Keratinocyte (primary cell): ENCODE data around the gene FOSB. TPM values are rescaled to one million over a fixed set of nuclear protein-coding genes. Genes with fewer than 3 reads are reported as not detected.

ENCODE experiments used
- DNase-seq: peaks from one replicate; pipeline ENCODE4 v3.0.0-alpha.2; 2011; ENCODE audit warnings: low read depth, missing footprints, low spot score
- FAIRE-seq: peaks from 2 replicates; lab custom pipeline; 2011; peaks lifted over from hg19 to GRCh38; lab: Jason Lieb, UNC
- H2AFZ ChIP-seq: 2 replicates; pipeline ENCODE4 v1.6.0; 2012; ENCODE audit warnings: low read length, control low read depth, inconsistent platforms; ENCODE audit not compliant: control insufficient read depth
- H3K27ac ChIP-seq: 2 replicates; pipeline ENCODE4 v1.5.1; 2011; ENCODE audit warnings: low read length; ENCODE audit not compliant: control insufficient read depth, insufficient read depth
- H3K27me3 ChIP-seq: 3 replicates; pipeline ENCODE4 v1.6.0; 2011; ENCODE audit warnings: low read length; ENCODE audit not compliant: control insufficient read depth, insufficient read depth; ENCODE audit errors: extremely low read depth
- H3K36me3 ChIP-seq, 2 experiments: 2 replicates in 1 of 2; 3 replicates in 1 of 2; pipeline ENCODE4 v1.5.1; 2011; ENCODE audit warnings: low read length in 2 of 2, mild to moderate bottlenecking in 1 of 2; ENCODE audit not compliant: control insufficient read depth in 2 of 2, insufficient read depth in 2 of 2; ENCODE audit errors: extremely low read depth in 1 of 2
- H3K4me1 ChIP-seq: 3 replicates; pipeline ENCODE4 v1.5.1; 2011; ENCODE audit warnings: low read length; ENCODE audit not compliant: control insufficient read depth, insufficient read depth; ENCODE audit errors: extremely low read depth
- H3K4me2 ChIP-seq: 3 replicates; pipeline ENCODE4 v1.6.0; 2011; ENCODE audit warnings: low read depth, low read length; ENCODE audit not compliant: control insufficient read depth, insufficient read depth; ENCODE audit errors: extremely low read depth
- H3K4me3 ChIP-seq, 3 experiments: fragments of 200-600 bp in 1 of 3; sonication (generic) in 1 of 3; 2 replicates in 2 of 3; 3 replicates in 1 of 3; pipeline ENCODE4 v1.5.1; 2011 to 2016; ENCODE audit warnings: low read length in 3 of 3, mild to moderate bottlenecking in 3 of 3, control low read depth in 2 of 3, inconsistent platforms in 1 of 3, low read depth in 1 of 3, mixed read lengths in 1 of 3, mixed run types in 1 of 3, moderate library complexity in 1 of 3; ENCODE audit not compliant: control insufficient read depth in 2 of 3, insufficient read depth in 2 of 3; ENCODE audit errors: extremely low read depth in 1 of 3
- H3K79me2 ChIP-seq: 2 replicates; pipeline ENCODE4 v1.6.0; 2012; ENCODE audit warnings: low read length; ENCODE audit not compliant: control insufficient read depth, insufficient read depth
- H3K9ac ChIP-seq: 3 replicates; pipeline ENCODE4 v1.6.0; 2011; ENCODE audit warnings: low read length; ENCODE audit not compliant: control insufficient read depth, insufficient read depth; ENCODE audit errors: extremely low read depth
- H3K9me1 ChIP-seq: 3 replicates; pipeline ENCODE4 v1.6.0; 2011; ENCODE audit warnings: low read length; ENCODE audit not compliant: control insufficient read depth, insufficient read depth; ENCODE audit errors: extremely low read depth
- H3K9me3 ChIP-seq: 2 replicates; pipeline ENCODE4 v1.5.1; 2012; ENCODE audit warnings: low read depth, low read length; ENCODE audit not compliant: control insufficient read depth
- H4K20me1 ChIP-seq: 3 replicates; pipeline ENCODE4 v1.6.0; 2011; ENCODE audit warnings: low read length; ENCODE audit not compliant: control insufficient read depth, insufficient read depth; ENCODE audit errors: extremely low read depth
- CTCF ChIP-seq, 3 experiments: IDR thresholded peaks in 1 of 3; conservative IDR thresholded peaks in 1 of 3; optimal IDR thresholded peaks in 1 of 3; 2 replicates in 2 of 3; 3 replicates in 1 of 3; pipeline versions ENCODE3 to v1.5.1; 2011; ENCODE audit warnings: low read length in 3 of 3, mild to moderate bottlenecking in 3 of 3, moderate library complexity in 2 of 3, control low read depth in 1 of 3, inconsistent platforms in 1 of 3; ENCODE audit not compliant: insufficient read depth in 2 of 3; ENCODE audit errors: extremely low read depth in 1 of 3
- EZH2 ChIP-seq: IDR thresholded peaks from one replicate; pipeline ENCODE4 v1.6.1; 2012; ENCODE audit warnings: inconsistent platforms, mild to moderate bottlenecking, low read length, moderate library complexity
- dilution Hi-C: fragments of 300-500 bp; cut with MboI; formaldehyde crosslinking; loops from one replicate; pipeline ENCODE4 v1.7.0; 2020; ENCODE audit warnings: low sequenced_read_pairs; ENCODE audit not compliant: extremely low pct_ligation_motif_present
- polyA plus RNA-seq, 5 experiments: library from polyadenylated mRNA; depleted of rRNA in 3 of 5; stranded (reverse) in 3 of 5; stranded (forward) in 1 of 5; unstranded in 1 of 5; fragments of >200 nt; gene quantifications; 1 replicate in 1 of 5; 2 replicates in 3 of 5; 3 replicates in 1 of 5; pipeline versions ENCODE4 v1.2.1 to v1.2.3, GENCODE V29; 2011 to 2012; ENCODE audit warnings: missing spikeins in 2 of 5, low read depth in 1 of 5, low replicate concordance in 1 of 5

The FOSB gene
- polyA plus RNA-seq, 1 donor (not counting 4 experiments of a cell fraction or from before 2014, with no cell fraction given), result 4.6 TPM

- peak; percentile 85 for DNase-seq
- H3K9me3 ChIP-seq, result no peaks in the 10 kb centered on the region
- H3K79me2 ChIP-seq, result no peaks in the 10 kb centered on the region
- TF ChIP-seq CTCF (optimal IDR thresholded peaks at IDR 0.05 in 1 of 3, IDR thresholded peaks at IDR 0.05 in 1 of 3, conservative IDR thresholded peaks at IDR 0.05 in 1 of 3; ENCODE audit: extremely low read depth in 1 of 3, insufficient read depth in 2 of 3, low read length in 3 of 3) (peak; percentile 87 to 92 (median 88)), EZH2 (no peak)
- H2AFZ ChIP-seq, result peak overlapping the region; percentile 76
- H4K20me1 ChIP-seq, result no peaks in the 10 kb centered on the region
- peak; percentile 81 for FAIRE-seq
- H3K27ac ChIP-seq, result no peak overlapping the region
- H3K4me2 ChIP-seq, result peak overlapping the region; percentile 60
- H3K36me3 ChIP-seq, result peaks cover 0 to 1% of the 10 kb centered on the region in 2 experiments
- dilution Hi-C loops, result no loop called here
- H3K4me1 ChIP-seq, result peaks cover 6% of the 10 kb centered on the region
- no peaks in the 10 kb centered on the region for H3K9me1 ChIP-seq
- H3K4me3 ChIP-seq, result peak overlapping the region; percentile 43 to 55 (median 54)
- H3K9ac ChIP-seq, result peak overlapping the region; percentile 46
- H3K27me3 ChIP-seq, result no peaks in the 10 kb centered on the region
These were observed 17.7 kb downstream of the FOSB start for GRCh38 chr19:45485305-45486077.

- Histone ChIP-seq H3K27ac (no peak overlapping the region), H3K9ac (no peak overlapping the region), H3K79me2 (no peaks in the 10 kb centered on the region), H3K4me1 (peaks cover 14% of the 10 kb centered on the region), H3K9me1 (no peaks in the 10 kb centered on the region), H4K20me1 (no peaks in the 10 kb centered on the region), H3K36me3 (peaks cover 0 to 1% of the 10 kb centered on the region in 2 experiments), H2AFZ (no peak overlapping the region), H3K27me3 (no peaks in the 10 kb centered on the region), H3K4me2 (no peak overlapping the region), H3K9me3 (no peaks in the 10 kb centered on the region), H3K4me3 (no peak overlapping the region)
- DNase-seq (no peak), FAIRE-seq (no peak)
- TF ChIP-seq CTCF (optimal IDR thresholded peaks at IDR 0.05 in 1 of 3, IDR thresholded peaks at IDR 0.05 in 1 of 3, conservative IDR thresholded peaks at IDR 0.05 in 1 of 3; ENCODE audit: extremely low read depth in 1 of 3, insufficient read depth in 2 of 3, low read length in 3 of 3) (no peak), EZH2 (no peak)
- dilution Hi-C loops, result no loop called here
These were observed 20.9 kb downstream of the FOSB start for GRCh38 chr19:45488708-45489107.
